HepG2 (cell line): Measurements from ENCODE around the gene METTL23. TPM values are rescaled to one million over a fixed set of nuclear protein-coding genes. Genes with fewer than 3 reads are reported as not detected.

Experiments
- ATAC-seq: fragments of 200-7000 bp; cut with Tn5 transposase; 3 replicates; pipeline ENCODE4 v1.9.1; 2020; ENCODE audit warnings: mild to moderate bottlenecking, moderate library complexity
- BruUV-seq: library from RNA; stranded (reverse); fragments of 400-500 nt; replicated peaks from 2 replicates; lab custom pipeline; 2021; lab: Mats Ljungman, UMichigan
- CTCF ChIA-PET: fragments of 300-600 bp; formaldehyde crosslinking; extraction: SDS; loops from one replicate; lab custom pipeline; 2021; ENCODE audit warnings: low total read pairs, inconsistent platforms, low intra/inter-chr PET ratio; lab: Yijun Ruan, JAX
- POLR2A ChIA-PET: fragments of 350-600 bp; sonication (Branson Sonifier 250); formaldehyde crosslinking; loops from one replicate; lab custom pipeline; 2020; ENCODE audit warnings: antibody characterized with exemption, inconsistent platforms; lab: Yijun Ruan, JAX
- DNase-seq: peaks from one replicate; pipeline ENCODE4 v3.0.0-alpha.2; 2015; ENCODE audit warnings: low spot score
- FAIRE-seq: peaks from 3 replicates; lab custom pipeline; 2011; peaks lifted over from hg19 to GRCh38; lab: Jason Lieb, UNC
- H2AFZ ChIP-seq: one replicate; pipeline ENCODE4 v1.6.1; 2011; ENCODE audit warnings: low read length, inconsistent platforms
- H3K27ac ChIP-seq: fragments of 300-600 bp; 3 replicates; pipeline ENCODE4 v1.8.0; 2011; ENCODE audit warnings: mixed run types, mild to moderate bottlenecking, mixed read lengths, low read length, inconsistent platforms; ENCODE audit not compliant: insufficient read depth; ENCODE audit errors: extremely low read length
- H3K27me3 ChIP-seq, 2 experiments: fragments of 200-600 bp in 1 of 2; 2 replicates in 1 of 2; 3 replicates in 1 of 2; pipeline versions ENCODE4 v1.6.0 to v1.8.0; 2011; ENCODE audit warnings: low read length in 2 of 2, mild to moderate bottlenecking in 2 of 2, moderate library complexity in 2 of 2, inconsistent platforms in 1 of 2; ENCODE audit not compliant: insufficient read depth in 2 of 2, control insufficient read depth in 1 of 2
- H3K36me3 ChIP-seq, 2 experiments: fragments of 200-600 bp in 1 of 2; replicated peaks in 1 of 2; 2 replicates in 1 of 2; 3 replicates in 1 of 2; pipeline versions ENCODE4 v1.5.1 to v1.8.0; 2011; ENCODE audit warnings: low read length in 2 of 2, inconsistent platforms in 1 of 2; ENCODE audit not compliant: insufficient read depth in 2 of 2, control insufficient read depth in 1 of 2
- H3K4me1 ChIP-seq: 2 replicates; pipeline ENCODE4 v1.5.1; 2012; ENCODE audit warnings: low read length, inconsistent platforms; ENCODE audit not compliant: insufficient read depth
- H3K4me2 ChIP-seq: 2 replicates; pipeline ENCODE4 v1.6.0; 2011; ENCODE audit warnings: low read depth, low read length, inconsistent platforms
- H3K4me3 ChIP-seq, 3 experiments: fragments of 200-600 bp in 1 of 3; sonication (generic), shearing (Covaris generic) in 1 of 3; replicated peaks in 1 of 3; 2 replicates each; pipeline ENCODE4 v1.5.1; 2011 to 2016; ENCODE audit warnings: low read length in 3 of 3, inconsistent platforms in 2 of 3, low read depth in 2 of 3, mild to moderate bottlenecking in 2 of 3, control low read depth in 1 of 3, mixed read lengths in 1 of 3; ENCODE audit not compliant: insufficient read depth in 1 of 3
- H3K79me2 ChIP-seq: one replicate; pipeline ENCODE4 v1.6.1; 2011; ENCODE audit warnings: low read length, inconsistent platforms; ENCODE audit not compliant: insufficient read depth
- H3K9ac ChIP-seq: 2 replicates; pipeline ENCODE4 v1.6.0; 2011; ENCODE audit warnings: mild to moderate bottlenecking, low read depth, low read length, inconsistent platforms; ENCODE audit not compliant: insufficient read depth
- H3K9me3 ChIP-seq: 2 replicates; pipeline ENCODE4 v1.5.1; 2012; ENCODE audit warnings: mild to moderate bottlenecking, low read length
- H4K20me1 ChIP-seq: 2 replicates; pipeline ENCODE4 v1.6.0; 2011; ENCODE audit warnings: inconsistent platforms, mild to moderate bottlenecking, low read length, moderate library complexity; ENCODE audit not compliant: insufficient read depth
- HNF1B ChIP-seq: sonication (generic); formaldehyde crosslinking; IDR thresholded peaks from 2 replicates; pipeline ENCODE4 v1.5.1; 2020; ENCODE audit warnings: mild to moderate bottlenecking, moderate library complexity, missing genetic modification reagents
- RAD21 ChIP-seq: fragments of 450-650 bp; formaldehyde crosslinking; IDR thresholded peaks from 2 replicates; pipeline ENCODE4 v1.5.0; 2020; ENCODE audit warnings: mild to moderate bottlenecking
- RBM22 ChIP-seq: fragments of 200-400 bp; formaldehyde crosslinking; optimal IDR thresholded peaks from 2 replicates; pipeline ENCODE3; 2017; ENCODE audit warnings: mild to moderate bottlenecking, low read length, moderate library complexity
- SKIL ChIP-seq: sonication (generic); formaldehyde crosslinking; IDR thresholded peaks from 2 replicates; pipeline ENCODE4 v1.8.0; 2022; ENCODE audit warnings: missing genetic modification reagents, mild to moderate bottlenecking, moderate library complexity, borderline replicate concordance
- WGBS: methylation state at CpG from one replicate; pipeline ENCODE4 v1.1.6; 2017; ENCODE audit warnings: low lambda C conversion rate; 5-methylcytosine and 5-hydroxymethylcytosine counted together
- in situ Hi-C: cut with HindIII; loops from 2 replicates; pipeline ENCODE4 v1.10.0; 2017; ENCODE audit warnings: low pct_unique_long_range_greater_than_20kb; ENCODE audit not compliant: extremely low pct_ligation_motif_present
- intact Hi-C: fragments of 100-400 bp; cut with micrococcal nuclease; formaldehyde crosslinking; loops from one replicate; pipeline ENCODE4 v1.10.0; 2022; ENCODE audit not compliant: unreplicated experiment
- polyA plus RNA-seq, 8 experiments: library from polyadenylated mRNA; depleted of rRNA in 3 of 8; stranded (reverse) in 7 of 8; unstranded in 1 of 8; fragments of >200 nt; fragmentation: Illumina TruSeq in 4 of 8; extraction: Trizol in 4 of 8; gene quantifications; 2 replicates each; pipeline versions ENCODE4 v1.2.1 to v1.2.3, GENCODE V29; 2011 to 2016; ENCODE audit warnings: low read depth in 4 of 8, missing spikeins in 1 of 8, mixed read lengths in 1 of 8; ENCODE audit not compliant: insufficient read depth in 1 of 8
- total RNA-seq, 5 experiments: library from RNA; depleted of rRNA; stranded (reverse); fragments of >200 nt; fragmentation: Illumina TruSeq; extraction: Trizol; gene quantifications; 2 replicates each; pipeline ENCODE4 v1.2.3, GENCODE V29; 2016; ENCODE audit warnings: low read depth in 1 of 5

METTL23 gene
- total and polyA plus RNA-seq, 2 of the 13 experiments (the other 11 are each of a cell fraction or from before 2014, with no cell fraction given), result 39.9 to 104 TPM

- CTCF ChIA-PET, result interaction anchor here (0.7 to 2.2 kb wide), 3 partner anchors 32 to 193 kb away, joined by 4 to 17 read pairs (median 4); no protein-coding TSS in a partner anchor
- intact Hi-C loops, result loop anchor here (2.0 kb wide), 1 partner anchor 43 kb away; no protein-coding TSS in a partner anchor
- H3K4me1 ChIP-seq, result peaks cover 21% of the 10 kb centered on the region
- H3K36me3 ChIP-seq, result peaks cover 25 to 64% of the 10 kb centered on the region in 2 experiments
- H3K27ac ChIP-seq, result no peak overlapping the region
- in situ Hi-C loops, result loop anchor here (5.0 kb wide), 1 partner anchor 33 kb away; no protein-coding TSS in a partner anchor
- H3K27me3 ChIP-seq, result no peaks in the 10 kb centered on the region
- TF ChIP-seq RBM22 (peak; percentile 21), HNF1B (CRISPR knock-in tag) (no peak)
- BruUV-seq, result no TSS peak
- no peak for ATAC-seq
- H3K4me2 ChIP-seq, result no peak overlapping the region
- POLR2A ChIA-PET, result no interaction called here
- H3K9me3 ChIP-seq, result no peaks in the 10 kb centered on the region
- no peaks in the 10 kb centered on the region for H3K79me2 ChIP-seq
- H4K20me1 ChIP-seq, result no peaks in the 10 kb centered on the region; the same call in 1 of the 2 replicates
- no peak for FAIRE-seq
- DNase-seq, result no peak
- WGBS, result 92% methylated on average over 2 of the region's 2 CpGs
- H3K4me3 ChIP-seq, result no peak overlapping the region
- no peak overlapping the region for H2AFZ ChIP-seq
- no peak overlapping the region for H3K9ac ChIP-seq
These were observed 11.2 kb upstream of the METTL23 start for GRCh38 chr17:76715496-76715830.

- H3K27ac ChIP-seq, result no peak overlapping the region
These were observed 10.3 kb upstream of the METTL23 start for GRCh38 chr17:76716146-76716838.

More at GRCh38 chr17:76716146-76716838, 10.3 kb upstream of the METTL23 start:
- Histone ChIP-seq H3K9ac (no peak overlapping the region), H2AFZ (no peak overlapping the region), H3K4me2 (no peak overlapping the region), H3K79me2 (no peaks in the 10 kb centered on the region), H4K20me1 (no peaks in the 10 kb centered on the region; the same call in 1 of the 2 replicates), H3K4me3 (no peak overlapping the region), H3K9me3 (no peaks in the 10 kb centered on the region), H3K4me1 (peaks cover 18% of the 10 kb centered on the region), H3K36me3 (peaks cover 29 to 72% of the 10 kb centered on the region in 2 experiments), H3K27me3 (no peaks in the 10 kb centered on the region)
- no TSS peak for BruUV-seq
- POLR2A ChIA-PET, result interaction anchor here (0.8 to 2.4 kb wide), 2 partner anchors 10 to 45 kb away, joined by 4 to 15 read pairs; partner anchors contain the start of genes JMJD6 and METTL23
- FAIRE-seq (no peak), ATAC-seq (no peak), DNase-seq (no peak)
- CTCF ChIA-PET, result no interaction called here
- WGBS, result 93% methylated on average over 13 of the region's 13 CpGs
- in situ Hi-C loops, result loop anchor here (5.0 kb wide), 1 partner anchor 34 kb away; no protein-coding TSS in a partner anchor
- TF ChIP-seq RAD21, result no peak
- TF ChIP-seq SKIL (CRISPR knock-in tag), result 0 out of 2 replicates have a peak, but pooled peaks have one; percentile 8
- intact Hi-C loops, result no loop called here
